ENCODE data around the gene PCDHA1.

GRCh38 chr5:141042555-141042954 is 256.6 kb downstream of the PCDHA1 start:
- no peak for TF ChIP-seq CTCF (IDR thresholded peaks at IDR 0.05; ENCODE audit: low read depth, low read length, poor library complexity, severe bottlenecking)
- TF ChIP-seq EZH2phosphoT487 (IDR thresholded peaks at IDR 0.05; ENCODE audit: borderline replicate concordance, low read length), result no peak

Data from DOHH2 (cell line).